Smooth muscle cell (in vitro differentiated cells): ENCODE measurements around the gene MDGA2. TPM values are rescaled to one million over a fixed set of nuclear protein-coding genes. Genes with fewer than 3 reads are reported as not detected.

Source experiments
- DNase-seq: peaks from one replicate; lab custom pipeline; 2025; ENCODE audit not compliant: unreplicated experiment; lab: John Stamatoyannopoulos, UW
- H2AFZ ChIP-seq: fragments of 200-600 bp; sonication (generic); 2 replicates; pipeline ENCODE4 v1.6.0; 2016; ENCODE audit warnings: antibody characterized with exemption, low read depth, mild to moderate bottlenecking
- H3F3A ChIP-seq: fragments of 200-600 bp; sonication (generic); 2 replicates; pipeline ENCODE4 v1.6.0; 2017; ENCODE audit warnings: antibody characterized with exemption, low read depth
- H3K27ac ChIP-seq: fragments of 200-600 bp; sonication (generic); 2 replicates; pipeline ENCODE4 v1.5.1; 2016; ENCODE audit warnings: low read depth, mild to moderate bottlenecking
- H3K27me3 ChIP-seq: fragments of 200-600 bp; sonication (generic); 2 replicates; pipeline ENCODE4 v1.6.1; 2016; ENCODE audit warnings: low read depth, mild to moderate bottlenecking
- H3K36me3 ChIP-seq: fragments of 200-600 bp; sonication (generic); 2 replicates; pipeline ENCODE4 v1.5.1; 2016; ENCODE audit warnings: low read depth
- H3K4me1 ChIP-seq: fragments of 200-600 bp; sonication (generic); 2 replicates; pipeline ENCODE4 v1.5.1; 2016; ENCODE audit warnings: low read depth
- H3K4me2 ChIP-seq: fragments of 200-600 bp; sonication (generic); 2 replicates; pipeline ENCODE4 v1.6.0; 2016; ENCODE audit warnings: mild to moderate bottlenecking
- H3K4me3 ChIP-seq: fragments of 200-600 bp; sonication (generic); 2 replicates; pipeline ENCODE4 v1.5.1; 2016; ENCODE audit warnings: mild to moderate bottlenecking
- H3K79me2 ChIP-seq: fragments of 200-600 bp; sonication (generic); 2 replicates; pipeline ENCODE4 v1.6.0; 2016; ENCODE audit warnings: low read depth, mild to moderate bottlenecking
- H3K9ac ChIP-seq: fragments of 200-600 bp; sonication (generic); 2 replicates; pipeline ENCODE4 v1.6.0; 2016; ENCODE audit warnings: low read depth
- H3K9me3 ChIP-seq: fragments of 200-600 bp; sonication (generic); replicated peaks from 2 replicates; pipeline ENCODE4 v1.5.1; 2016; ENCODE audit warnings: low read depth
- H4K20me1 ChIP-seq: fragments of 200-600 bp; sonication (generic); 2 replicates; pipeline ENCODE4 v1.6.0; 2016; ENCODE audit warnings: low read depth
- WGBS: methylation state at CpG from one replicate; pipeline ENCODE4 v1.1.7; 2016; ENCODE audit warnings: low lambda C conversion rate; 5-methylcytosine and 5-hydroxymethylcytosine counted together
- polyA plus RNA-seq: library from polyadenylated mRNA; unstranded; fragments of >200 nt; fragmentation: Nextera tagmentation; extraction: Ambion mirVana; gene quantifications from 2 replicates; pipeline ENCODE4 v1.2.1, GENCODE V29; 2016
- total RNA-seq: library from RNA; depleted of rRNA; stranded (reverse); fragments of >200 nt; gene quantifications from 2 replicates; pipeline ENCODE4 v1.2.3, GENCODE V29; 2014
- TF ChIP-seq, protein P1 (sequence below): fragments of 200-600 bp; sonication (generic); IDR thresholded peaks from 2 replicates; pipeline ENCODE4 v1.5.1; 2017; ENCODE audit warnings: borderline replicate concordance, mild to moderate bottlenecking, antibody characterized with exemption; ENCODE audit not compliant: insufficient read depth, poor library complexity, severe bottlenecking

Gene MDGA2
- total and polyA plus RNA-seq, 2 experiments from 2014 or later = 1.4 to 1.8 TPM

DNA sequence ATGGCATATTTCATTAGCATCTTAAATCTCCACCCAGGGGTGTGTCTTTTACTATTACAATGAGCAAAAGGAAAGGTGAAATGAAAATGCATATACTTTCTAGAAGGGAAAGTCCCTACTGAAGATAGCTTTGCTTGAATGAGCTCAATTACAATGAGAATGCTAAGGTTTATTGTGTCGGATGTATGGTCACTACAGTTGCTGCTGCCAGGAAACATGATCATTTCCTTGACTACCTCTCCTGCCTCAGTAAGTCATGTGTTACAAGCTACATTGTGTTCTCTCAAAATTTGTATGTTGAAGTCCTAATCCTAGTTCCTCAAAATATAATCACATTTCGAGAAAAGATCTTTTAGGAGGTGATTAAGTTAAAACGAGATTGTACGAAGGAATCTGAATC lies 322.2 kb downstream of the MDGA2 start:
- H3K4me3 ChIP-seq = no peak overlapping the region
- no peaks in the 10 kb centered on the region for H4K20me1 ChIP-seq
- H3K4me2 ChIP-seq = no peak overlapping the region
- H3K9me3 ChIP-seq = no peaks in the 10 kb centered on the region
- no peak overlapping the region for H3K9ac ChIP-seq
- no peak for DNase-seq
- no peaks in the 10 kb centered on the region for H3K36me3 ChIP-seq
- TF ChIP-seq, protein P1, sequence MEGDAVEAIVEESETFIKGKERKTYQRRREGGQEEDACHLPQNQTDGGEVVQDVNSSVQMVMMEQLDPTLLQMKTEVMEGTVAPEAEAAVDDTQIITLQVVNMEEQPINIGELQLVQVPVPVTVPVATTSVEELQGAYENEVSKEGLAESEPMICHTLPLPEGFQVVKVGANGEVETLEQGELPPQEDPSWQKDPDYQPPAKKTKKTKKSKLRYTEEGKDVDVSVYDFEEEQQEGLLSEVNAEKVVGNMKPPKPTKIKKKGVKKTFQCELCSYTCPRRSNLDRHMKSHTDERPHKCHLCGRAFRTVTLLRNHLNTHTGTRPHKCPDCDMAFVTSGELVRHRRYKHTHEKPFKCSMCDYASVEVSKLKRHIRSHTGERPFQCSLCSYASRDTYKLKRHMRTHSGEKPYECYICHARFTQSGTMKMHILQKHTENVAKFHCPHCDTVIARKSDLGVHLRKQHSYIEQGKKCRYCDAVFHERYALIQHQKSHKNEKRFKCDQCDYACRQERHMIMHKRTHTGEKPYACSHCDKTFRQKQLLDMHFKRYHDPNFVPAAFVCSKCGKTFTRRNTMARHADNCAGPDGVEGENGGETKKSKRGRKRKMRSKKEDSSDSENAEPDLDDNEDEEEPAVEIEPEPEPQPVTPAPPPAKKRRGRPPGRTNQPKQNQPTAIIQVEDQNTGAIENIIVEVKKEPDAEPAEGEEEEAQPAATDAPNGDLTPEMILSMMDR = no peak
- H3K27me3 ChIP-seq = no peaks in the 10 kb centered on the region
- H3K27ac ChIP-seq = no peak overlapping the region
- H3F3A ChIP-seq = no peaks in the 10 kb centered on the region
- whole genome bisulfite sequencing = 74% methylated on average over 4 of the region's 4 CpGs
- no peaks in the 10 kb centered on the region for H3K79me2 ChIP-seq
- no peaks in the 10 kb centered on the region for H3K4me1 ChIP-seq
- no peak overlapping the region for H2AFZ ChIP-seq

GRCh38 chr14:47346849-47347248 lies 328.6 kb downstream of the MDGA2 start:
- TF ChIP-seq, protein P1 = no peak
- H4K20me1 ChIP-seq = no peaks in the 10 kb centered on the region
- DNase-seq = no peak
- H3K4me3 ChIP-seq = no peak overlapping the region
- no peaks in the 10 kb centered on the region for H3F3A ChIP-seq
- no peak overlapping the region for H3K4me2 ChIP-seq
- 79% methylated on average over 5 of the region's 5 CpGs for WGBS
- no peaks in the 10 kb centered on the region for H3K79me2 ChIP-seq
- no peaks in the 10 kb centered on the region for H3K36me3 ChIP-seq
- H2AFZ ChIP-seq = no peak overlapping the region
- H3K27ac ChIP-seq = no peak overlapping the region
- H3K27me3 ChIP-seq = no peaks in the 10 kb centered on the region
- H3K4me1 ChIP-seq = no peaks in the 10 kb centered on the region
- H3K9me3 ChIP-seq = no peaks in the 10 kb centered on the region
- no peak overlapping the region for H3K9ac ChIP-seq

DNA sequence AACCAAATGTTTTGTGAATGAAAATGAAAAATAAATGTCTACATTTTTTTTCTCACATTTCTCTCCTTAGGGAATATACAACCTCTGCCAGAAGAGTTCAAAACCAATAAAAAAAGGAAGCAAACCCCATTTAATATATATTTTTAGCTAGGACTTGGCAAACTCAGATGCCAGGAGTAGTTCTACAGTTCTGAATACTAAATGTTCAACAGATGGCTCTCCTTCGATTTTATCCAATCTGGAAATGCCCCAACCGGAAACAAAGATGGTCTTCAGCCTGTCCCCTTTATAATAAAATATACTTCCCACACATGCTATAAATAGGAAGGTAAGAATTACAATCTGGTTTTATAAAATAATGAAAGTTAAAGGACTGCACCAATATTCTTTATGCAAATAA lies 330.4 kb downstream of the MDGA2 start:
- TF ChIP-seq, protein P1 = no peak
- Histone ChIP-seq H3K27me3 (no peaks in the 10 kb centered on the region), H3K79me2 (no peaks in the 10 kb centered on the region), H4K20me1 (no peaks in the 10 kb centered on the region), H3K4me2 (no peak overlapping the region), H2AFZ (no peak overlapping the region), H3K4me1 (no peaks in the 10 kb centered on the region), H3K9me3 (no peaks in the 10 kb centered on the region), H3K36me3 (no peaks in the 10 kb centered on the region), H3K27ac (no peak overlapping the region), H3K9ac (no peak overlapping the region), H3F3A (no peaks in the 10 kb centered on the region), H3K4me3 (no peak overlapping the region)
- WGBS = 93% methylated on average over 2 of the region's 2 CpGs
- no peak for DNase-seq

- peaks cover 6% of the 10 kb centered on the region for H3K4me1 ChIP-seq
Measured at GRCh38 chr14:47332939-47333338, 342.5 kb downstream of the MDGA2 start.

More at GRCh38 chr14:47332939-47333338, 342.5 kb downstream of the MDGA2 start:
- Histone ChIP-seq H3K27me3 (no peaks in the 10 kb centered on the region), H3K36me3 (no peaks in the 10 kb centered on the region), H2AFZ (no peak overlapping the region), H3K9me3 (no peaks in the 10 kb centered on the region), H3K4me3 (no peak overlapping the region), H3K27ac (no peak overlapping the region), H3K79me2 (no peaks in the 10 kb centered on the region), H3K4me2 (no peak overlapping the region), H3F3A (no peaks in the 10 kb centered on the region), H3K9ac (no peak overlapping the region), H4K20me1 (no peaks in the 10 kb centered on the region)
- 93% methylated on average over 3 of the region's 3 CpGs for WGBS
- TF ChIP-seq, protein P1 = peak; percentile 36
- DNase-seq = no peak
